Measurements from ENCODE around the gene HERC4.

The HERC4 gene

GRCh38 chr10:67965456-67965855 lies 109.6 kb downstream of the HERC4 start:
- DNase-seq (ENCODE audit: low read depth in 2 of 2): no peak

DNA sequence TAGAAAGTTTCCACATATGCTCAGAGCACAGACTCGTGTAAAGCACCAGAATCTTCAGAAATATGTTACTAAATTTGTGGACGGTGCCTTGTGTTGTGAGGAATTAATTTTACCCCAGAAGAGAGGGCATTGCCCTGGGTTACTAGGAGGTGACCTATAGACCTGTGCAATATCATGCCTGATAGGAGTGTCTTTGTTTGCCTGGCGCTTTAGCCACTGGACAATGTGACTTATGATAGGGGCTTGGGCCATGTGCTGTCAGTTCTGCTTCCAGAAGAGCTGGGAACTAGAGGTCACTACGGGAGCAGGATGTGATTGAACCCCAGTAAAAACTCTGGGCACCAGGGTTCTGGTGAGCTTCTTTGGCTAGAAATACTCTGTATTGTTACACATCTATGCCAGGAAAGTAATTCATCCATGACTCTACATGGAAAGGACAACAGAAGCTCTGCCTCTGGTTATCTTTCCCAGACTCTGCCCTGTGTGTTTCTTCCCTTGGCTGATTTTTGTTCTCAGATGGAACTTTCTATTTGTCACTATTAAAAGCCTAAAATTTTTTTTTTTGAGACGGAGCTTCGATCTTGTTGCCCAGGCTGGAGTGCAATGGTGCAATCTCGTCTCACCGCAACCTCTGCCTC lies 115.1 kb downstream of the HERC4 start:
- DNase-seq (ENCODE audit: low read depth in 2 of 2): no peak

GRCh38 chr10:67955614-67956013 lies 119.5 kb downstream of the HERC4 start:
- DNase-seq (ENCODE audit: low read depth in 2 of 2): no peak

DNA sequence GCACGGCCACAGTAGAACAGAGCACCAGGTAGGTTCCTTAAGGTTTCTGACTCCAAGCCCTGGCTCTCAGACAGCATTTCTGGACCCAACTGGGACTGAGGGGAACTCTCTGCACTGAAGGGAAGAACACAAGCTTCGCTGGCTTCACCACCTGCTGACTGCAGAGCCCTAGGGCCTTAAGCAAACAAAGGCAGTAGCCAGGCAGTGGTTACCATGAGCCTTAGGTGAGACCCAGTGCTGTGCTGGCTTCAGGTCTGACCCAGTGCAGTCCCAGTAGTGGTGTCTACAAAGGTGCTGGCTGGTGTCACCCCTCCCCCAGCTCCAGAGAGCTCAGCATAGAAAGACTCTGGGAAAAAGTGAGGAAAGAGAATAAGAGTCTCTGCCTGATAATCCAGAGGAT lies 131.2 kb downstream of the HERC4 start:
- no peak for DNase-seq (ENCODE audit: low read depth in 2 of 2)

DNA sequence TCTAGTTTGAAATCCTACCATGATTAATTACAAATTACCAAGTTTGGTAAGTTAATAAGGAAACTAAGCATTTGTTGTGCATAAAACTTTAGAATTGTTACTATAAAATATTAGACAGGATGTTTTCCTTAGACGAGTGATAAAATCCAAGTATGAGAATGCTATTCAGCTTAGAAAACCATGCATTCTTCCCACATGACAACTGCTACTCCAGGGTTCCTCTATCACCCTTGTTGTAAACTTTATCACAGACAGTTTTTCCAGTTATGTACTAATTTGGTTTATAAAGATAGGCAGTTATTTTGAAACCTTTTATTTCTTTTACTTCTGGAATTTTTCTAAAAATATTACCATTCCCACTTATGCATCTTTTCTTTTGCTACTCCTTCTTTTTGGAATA lies 138.7 kb downstream of the HERC4 start:
- no peak for DNase-seq (ENCODE audit: low read depth in 2 of 2)

DNA sequence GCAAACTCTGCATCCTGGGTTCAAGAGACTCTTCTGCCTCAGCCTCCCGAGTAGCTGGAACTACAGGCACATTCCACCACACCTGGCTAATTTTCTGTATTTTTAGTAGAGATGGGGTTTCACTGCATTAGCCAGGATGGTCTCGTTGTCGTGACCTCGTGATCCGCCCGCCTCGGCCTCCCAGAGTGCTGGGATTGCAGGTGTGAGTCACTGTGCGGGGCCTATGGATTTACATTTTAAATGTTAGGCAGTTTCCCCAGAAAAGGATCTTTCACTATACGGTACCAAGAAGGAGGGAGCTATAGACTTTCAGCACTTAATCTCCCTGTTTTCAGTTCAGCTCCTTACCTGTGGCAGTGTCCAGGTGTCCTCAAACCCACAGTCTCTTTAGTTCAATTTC lies 139.9 kb downstream of the HERC4 start:
- no peak for DNase-seq (ENCODE audit: low read depth in 2 of 2)

GRCh38 chr10:67934336-67934735 lies 140.7 kb downstream of the HERC4 start:
- no peak for DNase-seq (ENCODE audit: low read depth in 2 of 2)

DNA sequence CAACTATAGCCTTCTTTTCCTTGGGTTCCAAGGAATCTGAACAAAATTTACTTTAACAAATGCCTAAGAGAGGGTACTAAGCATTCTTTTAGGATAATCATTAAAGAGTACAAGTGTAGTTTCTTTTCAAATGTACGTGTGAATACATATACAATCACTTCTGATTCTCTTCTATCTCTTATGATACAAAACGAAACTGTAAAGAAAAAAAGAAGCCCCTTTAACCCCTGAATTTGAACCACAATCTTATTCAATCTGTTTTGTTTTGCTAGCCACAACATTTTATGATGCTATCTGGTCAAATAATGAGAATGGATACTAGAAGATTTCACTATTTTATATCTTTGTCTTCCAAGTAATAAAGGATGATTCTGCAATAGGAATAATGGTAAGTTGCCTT lies 141.9 kb downstream of the HERC4 start:
- no peak for DNase-seq (ENCODE audit: low read depth in 2 of 2)

GRCh38 chr10:67926951-67927350 lies 148.1 kb downstream of the HERC4 start:
- no peak for DNase-seq (ENCODE audit: low read depth in 2 of 2)

DNA sequence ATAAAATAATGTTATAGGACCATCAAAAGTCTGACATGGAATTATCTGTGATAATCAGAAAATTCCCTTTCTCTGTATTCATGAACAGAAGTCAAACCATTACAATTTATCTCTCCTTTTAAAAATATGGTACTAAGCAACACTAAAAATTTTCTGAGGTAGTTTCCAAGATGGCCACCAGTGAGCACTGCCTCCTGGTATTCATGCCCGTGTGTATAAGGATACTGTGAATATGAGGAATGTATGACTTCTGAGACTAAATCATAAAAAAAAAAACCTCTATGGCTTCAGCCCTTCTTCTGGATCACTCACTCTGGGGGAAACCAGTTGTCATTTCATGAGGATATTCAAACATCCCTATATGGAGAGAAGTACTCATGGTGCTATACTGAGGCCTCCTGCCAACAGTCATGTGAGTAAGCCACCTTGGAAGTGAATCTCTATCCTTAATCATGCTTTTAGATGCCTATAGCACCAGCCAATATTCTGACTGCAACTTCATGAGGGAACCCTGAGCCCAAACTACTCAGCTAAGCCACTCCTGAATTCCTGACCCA lies 149.6 kb downstream of the HERC4 start:
- DNase-seq (ENCODE audit: low read depth in 2 of 2): no peak

DNA sequence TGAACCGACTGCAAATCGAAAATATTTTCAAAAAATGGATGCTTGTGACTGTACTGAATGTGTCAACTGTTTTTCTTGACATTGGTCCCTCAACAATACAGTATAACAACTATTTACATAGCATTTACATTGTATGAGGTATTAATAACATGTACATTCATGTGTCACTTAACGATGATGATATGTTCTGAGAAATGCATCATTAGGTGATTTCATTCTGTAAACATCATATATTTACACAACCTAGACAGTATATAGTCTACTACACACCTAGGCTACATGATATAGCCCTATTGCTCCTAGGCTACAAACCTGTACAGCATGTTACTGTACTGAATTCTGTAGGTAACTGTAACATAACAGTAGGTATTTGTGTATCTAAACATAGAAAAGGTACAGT lies 150.9 kb downstream of the HERC4 start:
- DNase-seq (ENCODE audit: low read depth in 2 of 2): no peak

GRCh38 chr10:67923551-67923950 lies 151.5 kb downstream of the HERC4 start:
- no peak for DNase-seq (ENCODE audit: low read depth in 2 of 2)

DNA sequence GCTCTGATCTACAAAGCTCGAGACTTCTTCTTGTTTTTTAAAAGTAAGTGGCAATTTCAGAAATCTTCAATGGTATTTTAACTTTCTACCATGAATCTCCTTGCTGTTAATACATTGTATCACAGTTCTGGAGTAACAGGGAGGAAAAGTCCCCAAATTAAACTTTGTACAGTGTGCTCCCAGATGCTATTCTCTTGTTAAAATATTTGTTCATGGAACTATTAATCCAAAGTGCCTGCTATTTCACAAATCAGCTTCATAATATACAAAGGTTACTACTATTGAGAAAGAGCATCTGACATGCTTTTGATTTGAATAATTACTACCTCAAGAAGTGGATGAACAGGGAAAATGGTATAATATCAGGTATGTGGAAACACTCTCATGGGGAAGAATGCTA lies 154.0 kb downstream of the HERC4 start:
- no peak for DNase-seq (ENCODE audit: low read depth in 2 of 2)

- no peak for DNase-seq (ENCODE audit: low read depth in 2 of 2)
Observed at GRCh38 chr10:67917679-67918078, 157.4 kb downstream of the HERC4 start.

DNA sequence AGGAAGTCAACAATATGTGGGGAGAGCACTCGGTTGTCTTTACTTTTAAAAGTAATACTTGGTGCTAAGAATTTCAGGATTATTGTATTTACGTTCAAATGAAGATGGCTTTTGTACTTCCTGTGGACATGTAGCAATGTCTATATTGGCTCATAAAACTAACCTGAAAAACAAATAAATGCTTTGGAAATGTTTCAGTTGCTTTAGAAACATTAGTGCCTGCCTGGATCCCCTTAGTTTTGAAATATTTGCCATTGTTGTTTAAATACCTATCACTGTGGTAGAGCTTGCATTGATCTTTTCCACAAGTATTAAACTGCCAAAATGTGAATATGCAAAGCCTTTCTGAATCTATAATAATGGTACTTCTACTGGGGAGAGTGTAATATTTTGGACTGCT lies 157.9 kb downstream of the HERC4 start:
- no peak for DNase-seq (ENCODE audit: low read depth in 2 of 2)

DNA sequence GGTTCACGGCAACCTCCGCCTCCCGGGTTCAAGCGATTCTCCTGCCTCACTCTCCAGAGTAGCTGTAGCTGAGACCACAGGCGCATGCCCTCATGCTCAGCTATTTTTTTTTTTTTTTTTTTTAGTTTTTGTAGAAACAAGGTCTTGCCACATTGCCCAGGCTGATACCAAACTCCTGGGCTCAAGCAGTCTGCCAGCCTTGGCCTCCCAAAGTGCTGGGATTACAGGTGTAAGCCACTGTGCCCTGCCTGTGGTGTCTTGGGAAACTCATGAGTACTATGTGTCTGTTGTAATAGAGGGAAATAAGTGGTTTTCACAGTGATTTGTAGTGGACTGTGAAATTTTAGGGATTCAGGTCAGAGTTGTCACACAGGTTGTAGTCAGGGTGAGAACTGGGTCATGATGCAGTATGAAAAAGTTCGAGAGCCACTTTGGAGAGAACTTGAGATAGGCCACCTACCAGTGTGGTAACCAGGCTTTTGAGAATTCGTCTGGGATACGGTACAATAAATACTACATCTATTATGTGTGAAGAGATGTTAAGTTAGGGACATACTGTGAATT lies 160.2 kb downstream of the HERC4 start:
- DNase-seq (ENCODE audit: low read depth in 2 of 2): no peak

- DNase-seq (ENCODE audit: low read depth in 2 of 2): no peak
Observed at GRCh38 chr10:67912331-67912946, 162.6 kb downstream of the HERC4 start.

DNA sequence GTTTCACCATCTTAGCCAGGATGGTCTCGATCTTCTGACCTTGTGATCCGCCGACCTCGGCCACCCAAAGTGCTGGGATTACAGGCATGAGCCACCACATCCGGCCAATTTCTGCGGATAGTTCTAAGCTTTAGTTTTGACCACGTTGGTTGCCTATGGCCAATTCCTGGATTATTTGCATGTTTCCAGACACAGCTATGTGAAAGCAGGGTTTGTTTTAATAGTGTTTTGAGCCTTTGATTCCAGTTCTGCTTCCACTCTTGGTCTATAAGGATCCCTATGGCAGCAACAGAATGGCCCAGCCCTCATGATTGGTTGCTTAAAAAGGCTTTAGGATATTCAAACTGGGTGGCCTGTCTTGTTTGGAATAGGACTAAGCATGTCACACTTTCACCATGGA lies 171.5 kb downstream of the HERC4 start:
- DNase-seq (ENCODE audit: low read depth in 2 of 2): no peak

DNA sequence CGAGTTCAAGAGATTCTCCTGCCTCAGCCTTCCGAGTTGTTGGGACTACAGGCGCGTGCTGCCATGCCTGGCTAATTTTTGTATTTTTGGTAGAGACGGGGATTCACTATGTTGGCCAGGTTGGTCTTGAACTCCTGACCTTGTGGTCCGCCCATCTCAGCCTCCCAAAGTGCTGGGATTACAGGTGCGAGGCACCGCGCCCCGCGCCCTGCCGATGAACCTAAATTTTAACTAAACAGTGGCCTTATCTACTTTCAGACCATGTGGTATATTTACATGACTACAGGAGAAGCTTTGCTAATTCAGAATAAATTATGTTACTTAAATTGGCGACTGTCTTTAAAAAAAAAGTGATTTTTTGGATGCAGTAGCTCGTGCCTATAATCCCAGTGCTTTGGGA lies 181.4 kb downstream of the HERC4 start:
- no peak for DNase-seq (ENCODE audit: low read depth in 2 of 2)

DNA sequence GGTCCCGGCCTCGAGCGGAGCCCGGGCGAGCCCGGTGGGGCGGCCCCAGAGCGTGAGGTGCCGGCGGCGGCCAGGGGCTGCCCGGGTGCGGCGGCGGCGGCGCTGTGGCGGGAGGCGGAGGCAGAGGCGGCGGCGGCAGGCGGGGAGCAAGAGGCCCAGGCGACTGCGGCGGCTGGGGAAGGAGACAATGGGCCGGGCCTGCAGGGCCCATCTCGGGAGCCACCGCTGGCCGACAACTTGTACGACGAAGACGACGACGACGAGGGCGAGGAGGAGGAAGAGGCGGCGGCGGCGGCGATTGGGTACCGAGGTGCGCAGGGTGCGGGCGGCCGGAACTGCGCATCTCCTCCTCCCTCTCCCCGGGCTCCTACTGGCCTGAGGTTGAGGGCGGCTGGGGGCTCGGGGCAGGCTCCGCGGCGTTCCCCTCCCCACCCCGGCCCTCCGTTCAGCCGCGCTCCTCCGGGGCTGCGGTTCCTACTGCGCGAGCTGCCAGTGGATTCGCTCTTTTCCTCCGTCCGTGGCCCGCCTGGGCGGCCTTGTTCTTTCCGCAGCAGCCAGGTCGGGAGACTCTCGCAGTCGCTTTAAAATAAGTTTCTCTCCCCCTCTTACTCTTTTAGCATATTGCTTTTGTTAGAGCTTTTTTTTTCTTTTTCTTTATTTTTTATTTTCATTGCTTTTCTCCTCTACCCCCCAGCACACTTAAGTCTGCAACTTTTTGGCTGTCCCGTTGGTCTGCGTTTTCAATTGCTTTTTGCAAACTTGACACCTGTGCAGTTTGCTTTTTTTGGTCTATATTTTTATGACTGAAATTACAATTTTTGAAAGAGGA lies 190.0 kb downstream of the HERC4 start:
- peak; percentile 53 to 64 for DNase-seq (ENCODE audit: low read depth in 2 of 2)

GRCh38 chr10:67884313-67884841 lies 190.7 kb downstream of the HERC4 start, which contains the start of gene SIRT1:
Gene SIRT1, plus strand, starts transcription at chr10:67884656. Its CDS starts 66 bp downstream, at chr10:67884722.
- peak; percentile 80 to 86 for DNase-seq (ENCODE audit: low read depth in 2 of 2)

- no peak for DNase-seq (ENCODE audit: low read depth in 2 of 2)
Observed at GRCh38 chr10:67883710-67884312, 191.3 kb downstream of the HERC4 start.
